Measurements from ENCODE around the gene MIR17HG. TPM values are rescaled to one million over a fixed set of nuclear protein-coding genes. Genes with fewer than 3 reads are reported as not detected.
A peak's percentile ranks its signal among the peaks of the same experiment; 100 is the strongest.

MIR17HG gene
- total RNA-seq, 1 experiment from 2014 or later, result 8.1 TPM

DNA sequence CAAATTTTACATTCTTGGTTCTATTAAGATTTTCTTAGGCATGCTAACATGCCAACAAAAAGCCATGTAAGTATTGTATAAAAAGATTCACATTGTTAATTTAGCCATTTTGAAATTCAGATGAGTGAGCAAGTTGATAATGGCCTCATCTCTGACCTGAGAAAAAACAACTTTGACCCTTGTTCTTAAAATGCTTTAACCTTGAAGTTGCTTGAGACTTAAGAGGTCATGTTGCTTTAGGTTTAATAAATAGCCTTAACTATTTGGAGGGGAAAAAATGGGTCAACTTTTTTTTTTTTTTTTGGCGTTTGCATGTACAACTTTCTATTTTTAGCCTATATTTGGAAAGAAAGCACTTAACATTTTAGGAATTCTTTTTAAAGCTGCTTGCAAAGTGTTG is 6.0 kb downstream of the MIR17HG start:
- intact Hi-C loops (cut with micrococcal nuclease), result no loop called here
- POLR2A ChIA-PET, result no interaction called here
- CTCF ChIA-PET, result interaction anchor here (0.7 kb wide), 1 partner anchor 368 kb away, joined by 3 read pairs; no protein-coding TSS in a partner anchor
- no peaks in the 10 kb centered on the region for H3K9me3 Mint-ChIP-seq (ENCODE audit: unreplicated experiment)
- no peak overlapping the region for H3K4me3 Mint-ChIP-seq (ENCODE audit: unreplicated experiment)
- H3K4me1 Mint-ChIP-seq (ENCODE audit: insufficient read depth, unreplicated experiment), result peaks cover 29% of the 10 kb centered on the region
- H3K27ac Mint-ChIP-seq (ENCODE audit: low read depth, unreplicated experiment), result peak overlapping the region; percentile 51
- H3K27me3 Mint-ChIP-seq (ENCODE audit: insufficient read depth, unreplicated experiment), result no peaks in the 10 kb centered on the region
- peaks cover 89% of the 10 kb centered on the region for H3K36me3 Mint-ChIP-seq (ENCODE audit: insufficient read depth, unreplicated experiment)
- DNase-seq (ENCODE audit: unreplicated experiment), result no peak
- TF ChIP-seq, protein P1, sequence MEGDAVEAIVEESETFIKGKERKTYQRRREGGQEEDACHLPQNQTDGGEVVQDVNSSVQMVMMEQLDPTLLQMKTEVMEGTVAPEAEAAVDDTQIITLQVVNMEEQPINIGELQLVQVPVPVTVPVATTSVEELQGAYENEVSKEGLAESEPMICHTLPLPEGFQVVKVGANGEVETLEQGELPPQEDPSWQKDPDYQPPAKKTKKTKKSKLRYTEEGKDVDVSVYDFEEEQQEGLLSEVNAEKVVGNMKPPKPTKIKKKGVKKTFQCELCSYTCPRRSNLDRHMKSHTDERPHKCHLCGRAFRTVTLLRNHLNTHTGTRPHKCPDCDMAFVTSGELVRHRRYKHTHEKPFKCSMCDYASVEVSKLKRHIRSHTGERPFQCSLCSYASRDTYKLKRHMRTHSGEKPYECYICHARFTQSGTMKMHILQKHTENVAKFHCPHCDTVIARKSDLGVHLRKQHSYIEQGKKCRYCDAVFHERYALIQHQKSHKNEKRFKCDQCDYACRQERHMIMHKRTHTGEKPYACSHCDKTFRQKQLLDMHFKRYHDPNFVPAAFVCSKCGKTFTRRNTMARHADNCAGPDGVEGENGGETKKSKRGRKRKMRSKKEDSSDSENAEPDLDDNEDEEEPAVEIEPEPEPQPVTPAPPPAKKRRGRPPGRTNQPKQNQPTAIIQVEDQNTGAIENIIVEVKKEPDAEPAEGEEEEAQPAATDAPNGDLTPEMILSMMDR (IDR thresholded peaks at IDR 0.05; ENCODE audit: unreplicated experiment), result no peak
- no TSS peak for BruUV-seq (replicated peaks)

DNA sequence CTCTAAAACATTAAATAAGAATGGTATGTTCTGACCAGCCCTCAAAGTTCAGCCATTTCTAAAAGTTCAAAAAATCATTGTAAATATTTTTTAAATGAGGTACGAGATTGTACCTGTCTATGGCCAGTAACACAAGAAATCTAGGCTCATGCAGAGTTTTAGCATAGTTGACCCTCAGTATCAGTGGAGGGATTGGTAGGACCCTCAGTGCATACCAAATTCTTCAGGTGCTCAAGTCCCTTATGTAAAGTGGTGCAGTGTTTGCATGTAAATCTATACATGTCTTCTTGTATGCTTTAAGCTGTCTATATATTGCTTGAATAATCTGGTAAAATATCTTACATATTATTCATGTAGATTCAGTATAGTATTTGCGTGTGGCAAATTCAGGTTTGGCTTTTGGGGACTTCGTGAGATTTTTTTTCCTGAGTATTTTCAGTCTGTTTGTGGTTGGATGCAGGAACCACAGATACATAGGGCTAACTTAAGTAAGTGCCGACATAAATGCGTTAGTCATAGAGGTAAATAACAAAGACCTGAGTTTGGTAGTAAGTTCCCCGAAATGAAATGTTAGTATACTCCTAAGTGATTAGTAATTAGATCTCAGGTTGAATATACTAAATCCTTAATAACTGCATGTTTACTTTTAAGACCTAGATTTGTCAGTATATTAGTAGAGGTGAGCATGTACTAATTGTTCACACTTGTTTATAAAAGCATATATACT is 7.8 kb downstream of the MIR17HG start:
- no peak overlapping the region for H3K4me3 Mint-ChIP-seq (ENCODE audit: unreplicated experiment)
- ChIA-PET POLR2A (no interaction called here), CTCF (interaction anchor here (1.1 kb wide), 1 partner anchor 26 kb away, joined by 4 read pairs; no protein-coding TSS in a partner anchor)
- H3K4me1 Mint-ChIP-seq (ENCODE audit: insufficient read depth, unreplicated experiment), result peaks cover 25% of the 10 kb centered on the region
- no TSS peak for BruUV-seq (replicated peaks)
- H3K27me3 Mint-ChIP-seq (ENCODE audit: insufficient read depth, unreplicated experiment), result no peaks in the 10 kb centered on the region
- no peak overlapping the region for H3K27ac Mint-ChIP-seq (ENCODE audit: low read depth, unreplicated experiment)
- H3K36me3 Mint-ChIP-seq (ENCODE audit: insufficient read depth, unreplicated experiment), result peaks cover 81% of the 10 kb centered on the region
- no peaks in the 10 kb centered on the region for H3K9me3 Mint-ChIP-seq (ENCODE audit: unreplicated experiment)
- intact Hi-C loops (cut with micrococcal nuclease), result no loop called here
- TF ChIP-seq, protein P1 (IDR thresholded peaks at IDR 0.05; ENCODE audit: unreplicated experiment), result no peak
- no peak for DNase-seq (ENCODE audit: unreplicated experiment)

DNA sequence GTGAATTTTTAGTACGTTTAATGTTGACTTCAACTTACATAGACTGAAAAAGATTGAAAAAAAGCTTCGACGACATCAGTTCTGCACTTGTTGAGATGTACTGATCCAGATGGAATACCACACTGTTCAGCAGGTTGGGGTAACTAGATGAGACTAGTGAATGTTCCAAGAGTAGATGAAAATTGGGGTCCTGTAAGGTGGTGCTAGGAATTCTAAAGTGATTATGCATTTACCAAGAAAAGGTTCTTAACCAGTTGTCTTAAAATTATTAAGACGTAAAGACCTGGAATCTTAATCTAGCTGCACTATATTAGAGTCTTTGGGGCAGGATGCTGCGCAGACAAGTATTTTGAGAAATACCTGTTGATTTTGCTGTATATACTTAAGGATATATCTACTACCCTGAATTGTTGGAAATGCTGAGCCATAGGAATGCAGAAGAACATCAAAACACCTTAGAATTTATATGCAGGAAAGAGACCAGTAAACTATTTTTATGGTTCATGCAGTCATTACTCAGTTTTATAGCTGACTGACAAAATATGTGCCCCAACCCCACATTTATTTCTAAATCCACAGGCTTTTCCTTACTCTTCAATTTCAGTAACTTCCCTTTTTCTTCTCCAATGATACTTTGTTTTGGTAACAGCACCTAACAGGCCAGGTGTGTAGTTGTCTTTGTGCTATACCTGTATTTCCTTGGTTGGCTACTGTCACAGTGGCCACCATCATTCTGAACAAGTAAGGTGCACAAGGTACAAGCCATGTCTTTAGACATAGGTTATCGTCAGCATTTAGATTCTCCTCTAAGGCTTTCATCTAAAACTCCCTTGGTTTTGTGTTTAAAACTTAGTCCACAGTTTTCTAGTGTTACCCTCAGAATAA is 8.6 kb downstream of the MIR17HG start:
- H3K27ac Mint-ChIP-seq (ENCODE audit: low read depth, unreplicated experiment), result no peak overlapping the region

More for the DNA sequence above, 8.6 kb downstream of the MIR17HG start:
- no peaks in the 10 kb centered on the region for H3K27me3 Mint-ChIP-seq (ENCODE audit: insufficient read depth, unreplicated experiment)
- POLR2A ChIA-PET, result no interaction called here
- H3K4me3 Mint-ChIP-seq (ENCODE audit: unreplicated experiment), result no peak overlapping the region
- H3K9me3 Mint-ChIP-seq (ENCODE audit: unreplicated experiment), result no peaks in the 10 kb centered on the region
- H3K4me1 Mint-ChIP-seq (ENCODE audit: insufficient read depth, unreplicated experiment), result peaks cover 17% of the 10 kb centered on the region
- H3K36me3 Mint-ChIP-seq (ENCODE audit: insufficient read depth, unreplicated experiment), result peaks cover 79% of the 10 kb centered on the region
- DNase-seq (ENCODE audit: unreplicated experiment), result no peak
- CTCF ChIA-PET, result interaction anchor here (1.1 kb wide), 1 partner anchor 25 kb away, joined by 4 read pairs; no protein-coding TSS in a partner anchor
- BruUV-seq (replicated peaks), result no TSS peak
- intact Hi-C loops (cut with micrococcal nuclease), result no loop called here
- TF ChIP-seq, protein P1 (IDR thresholded peaks at IDR 0.05; ENCODE audit: unreplicated experiment), result no peak

Measured in MCF 10A (cell line).